Endothelial cell of umbilical vein (primary cell): Measurements from ENCODE around the gene XPO5. TPM values are rescaled to one million over a fixed set of nuclear protein-coding genes. Genes with fewer than 3 reads are reported as not detected.

Experiments
- BruUV-seq: library from RNA; stranded (reverse); fragments of 400-500 nt; replicated peaks from 2 replicates; lab custom pipeline; 2021; lab: Mats Ljungman, UMichigan
- CTCF ChIA-PET: fragments of 300-600, 350-600 bp; sonication (Branson Sonifier 250); formaldehyde crosslinking; loops from one replicate; lab custom pipeline; 2021; ENCODE audit warnings: antibody characterized with exemption, inconsistent platforms; lab: Charles Lee
- POLR2A ChIA-PET: fragments of 300-600, 350-600 bp; sonication (Branson Sonifier 250); formaldehyde crosslinking; loops from one replicate; lab custom pipeline; 2021; ENCODE audit warnings: antibody characterized with exemption, inconsistent platforms; lab: Charles Lee
- DNase-seq: peaks from one replicate; pipeline ENCODE4 v3.0.0-alpha.2; 2011; ENCODE audit warnings: low read depth, low spot score
- FAIRE-seq: peaks from 2 replicates; lab custom pipeline; 2011; peaks lifted over from hg19 to GRCh38; lab: Jason Lieb, UNC
- H2AFZ ChIP-seq: 2 replicates; pipeline ENCODE4 v1.6.0; 2012; ENCODE audit warnings: low read depth, low read length, control low read depth, inconsistent platforms
- H3K27ac ChIP-seq: 2 replicates; pipeline ENCODE4 v1.5.1; 2011; ENCODE audit warnings: low read depth, mild to moderate bottlenecking, control low read depth, low read length, moderate library complexity; ENCODE audit not compliant: insufficient read depth
- H3K27me3 ChIP-seq, 2 experiments: 2 replicates each; pipeline versions ENCODE4 v1.6.0 to v1.6.1; 2011; ENCODE audit warnings: low read length in 2 of 2, mixed read lengths in 1 of 2; ENCODE audit not compliant: control insufficient read depth in 2 of 2, insufficient read depth in 2 of 2
- H3K36me3 ChIP-seq, 2 experiments: 2 replicates in 1 of 2; 3 replicates in 1 of 2; pipeline ENCODE4 v1.5.1; 2011; ENCODE audit warnings: low read length in 2 of 2, mild to moderate bottlenecking in 1 of 2, moderate library complexity in 1 of 2; ENCODE audit not compliant: control insufficient read depth in 2 of 2, insufficient read depth in 2 of 2; ENCODE audit errors: extremely low read depth in 1 of 2
- H3K4me1 ChIP-seq: 3 replicates; pipeline ENCODE4 v1.5.1; 2011; ENCODE audit warnings: mild to moderate bottlenecking, low read length; ENCODE audit not compliant: control insufficient read depth, insufficient read depth; ENCODE audit errors: extremely low read depth
- H3K4me2 ChIP-seq: 2 replicates; pipeline ENCODE4 v1.6.1; 2011; ENCODE audit warnings: low read length, control low read depth, mixed read lengths; ENCODE audit not compliant: insufficient read depth
- H3K4me3 ChIP-seq, 3 experiments: fragments of 200-600 bp in 1 of 3; sonication (generic), shearing (Covaris generic) in 1 of 3; replicated peaks in 1 of 3; 2 replicates each; pipeline ENCODE4 v1.5.1; 2011 to 2016; ENCODE audit warnings: control low read depth in 3 of 3, low read length in 3 of 3, mild to moderate bottlenecking in 2 of 3, inconsistent platforms in 1 of 3, low read depth in 1 of 3, moderate library complexity in 1 of 3; ENCODE audit not compliant: insufficient read depth in 1 of 3
- H3K79me2 ChIP-seq: 2 replicates; pipeline ENCODE4 v1.6.0; 2012; ENCODE audit warnings: low read length, inconsistent platforms; ENCODE audit not compliant: control insufficient read depth, insufficient read depth
- H3K9ac ChIP-seq: replicated peaks from 2 replicates; pipeline ENCODE3; 2011; ENCODE audit warnings: low read length, control low read depth; ENCODE audit not compliant: insufficient read depth; ENCODE audit errors: extremely low read depth
- H3K9me1 ChIP-seq: replicated peaks from 3 replicates; pipeline ENCODE4 v1.6.0; 2011; ENCODE audit warnings: mild to moderate bottlenecking, low read length; ENCODE audit not compliant: control insufficient read depth, insufficient read depth; ENCODE audit errors: extremely low read depth
- H3K9me3 ChIP-seq: replicated peaks from 2 replicates; pipeline ENCODE4 v1.5.1; 2012; ENCODE audit warnings: low read length, inconsistent platforms; ENCODE audit not compliant: control insufficient read depth, insufficient read depth
- H4K20me1 ChIP-seq: replicated peaks from 2 replicates; pipeline ENCODE3; 2011; ENCODE audit warnings: mild to moderate bottlenecking, low read length; ENCODE audit not compliant: control insufficient read depth, insufficient read depth; ENCODE audit errors: extremely low read depth
- EZH2 ChIP-seq: IDR thresholded peaks from 2 replicates; pipeline ENCODE4 v1.6.1; 2012; ENCODE audit warnings: borderline replicate concordance, low read depth, mild to moderate bottlenecking, moderate library complexity, low read length, inconsistent platforms; ENCODE audit not compliant: severe bottlenecking
- FOS ChIP-seq: IDR thresholded peaks from 2 replicates; pipeline ENCODE4 v1.6.1; 2011; ENCODE audit warnings: mild to moderate bottlenecking, low read length, moderate library complexity, borderline replicate concordance; ENCODE audit not compliant: insufficient read depth
- GATA2 ChIP-seq: IDR thresholded peaks from 2 replicates; pipeline ENCODE4 v1.7.0; 2011; ENCODE audit warnings: low read depth, mild to moderate bottlenecking, moderate library complexity, mixed read lengths, low read length; ENCODE audit not compliant: insufficient read length, insufficient read depth
- MYC ChIP-seq: IDR thresholded peaks from one replicate; pipeline ENCODE4 v1.6.1; 2011; ENCODE audit warnings: mild to moderate bottlenecking, low read depth, low read length
- POLR2A ChIP-seq: IDR thresholded peaks from 2 replicates; pipeline ENCODE4 v1.6.1; 2012; ENCODE audit warnings: low read depth, mild to moderate bottlenecking, control low read depth, low read length
- POLR2AphosphoS5 ChIP-seq: IDR thresholded peaks from 2 replicates; pipeline ENCODE4 v1.6.1; 2012; ENCODE audit warnings: low read depth, mild to moderate bottlenecking, control low read depth, low read length, moderate library complexity; ENCODE audit not compliant: insufficient read depth
- dilution Hi-C: fragments of 300-500 bp; cut with MboI; formaldehyde crosslinking; loops from one replicate; pipeline ENCODE4 v1.15.0; 2019; ENCODE audit warnings: low sequenced_read_pairs; ENCODE audit not compliant: extremely low pct_ligation_motif_present
- intact Hi-C: fragments of 100-400 bp; cut with micrococcal nuclease; formaldehyde crosslinking; loops from one replicate; pipeline ENCODE4 v1.10.0; 2022
- polyA plus RNA-seq, 4 experiments: library from polyadenylated mRNA; depleted of rRNA in 3 of 4; stranded (reverse) in 3 of 4; unstranded in 1 of 4; fragments of >200 nt; gene quantifications; 2 replicates each; pipeline versions ENCODE4 v1.2.1 to v1.2.3, GENCODE V29; 2011 to 2012; ENCODE audit warnings: missing spikeins in 1 of 4
- total RNA-seq: library from RNA; stranded (reverse); gene quantifications from 2 replicates; pipeline ENCODE4 v1.2.3, GENCODE V29; 2021
- TF ChIP-seq, protein P1 (sequence below): IDR thresholded peaks from 2 replicates; pipeline ENCODE4 v1.6.1; 2011; ENCODE audit not compliant: insufficient read depth, insufficient read length
- TF ChIP-seq, protein P2 (sequence below), 2 donors: IDR thresholded peaks; 1 replicate in 1 of 2; 2 replicates in 1 of 2; pipeline ENCODE4 v1.5.1; 2011; ENCODE audit warnings: low read length in 2 of 2, mild to moderate bottlenecking in 2 of 2, moderate library complexity in 2 of 2, control low read depth in 1 of 2, inconsistent platforms in 1 of 2, low read depth in 1 of 2; ENCODE audit not compliant: insufficient read depth in 1 of 2; ENCODE audit errors: extremely low read depth in 1 of 2

XPO5 gene
- total and polyA plus RNA-seq, 2 donors (not counting 3 experiments of a cell fraction or from before 2014, with no cell fraction given) = 28.4 to 50.0 TPM

DNA sequence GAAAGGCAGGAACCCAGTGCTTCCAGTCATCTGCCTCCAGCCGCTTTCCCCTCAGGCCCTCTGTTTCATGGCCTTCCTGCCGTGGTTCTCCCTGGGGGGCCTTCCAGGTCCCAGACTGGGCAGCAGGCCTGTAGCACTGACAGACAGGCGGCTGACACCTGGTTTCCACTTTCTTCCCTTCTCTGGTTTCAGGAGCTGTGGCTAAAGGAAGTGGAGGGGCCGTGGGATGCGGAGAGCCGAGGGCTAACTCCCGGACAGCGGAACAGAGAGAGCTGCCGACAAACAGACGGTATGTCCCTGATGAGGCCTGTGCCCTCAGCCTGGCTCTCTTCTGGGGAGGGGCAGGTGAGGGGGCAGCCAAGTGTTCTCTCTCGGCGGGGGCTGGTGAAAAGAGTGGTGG is 78.1 kb downstream of the XPO5 start:
- Histone ChIP-seq H3K9me1 (no peaks in the 10 kb centered on the region), H3K9ac (no peak overlapping the region), H3K9me3 (no peaks in the 10 kb centered on the region), H3K27me3 (no peaks in the 10 kb centered on the region), H3K27ac (no peak overlapping the region), H3K79me2 (no peaks in the 10 kb centered on the region), H3K4me2 (no peak overlapping the region), H3K36me3 (peaks cover 0 to 11% of the 10 kb centered on the region in 2 experiments), H2AFZ (no peak overlapping the region), H4K20me1 (no peaks in the 10 kb centered on the region), H3K4me3 (no peak overlapping the region), H3K4me1 (peaks cover 16% of the 10 kb centered on the region)
- dilution Hi-C loops = no loop called here
- ChIA-PET CTCF (interaction anchor here (7.0 to 19.0 kb wide), 2 partner anchors 9 to 42 kb away, joined by 58 to 289 read pairs; partner anchors contain the start of gene DLK2), POLR2A (no interaction called here)
- DNase-seq (no peak), FAIRE-seq (no peak)
- TF ChIP-seq, protein P1, sequence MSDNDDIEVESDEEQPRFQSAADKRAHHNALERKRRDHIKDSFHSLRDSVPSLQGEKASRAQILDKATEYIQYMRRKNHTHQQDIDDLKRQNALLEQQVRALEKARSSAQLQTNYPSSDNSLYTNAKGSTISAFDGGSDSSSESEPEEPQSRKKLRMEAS = no peak
- TF ChIP-seq, protein P2, sequence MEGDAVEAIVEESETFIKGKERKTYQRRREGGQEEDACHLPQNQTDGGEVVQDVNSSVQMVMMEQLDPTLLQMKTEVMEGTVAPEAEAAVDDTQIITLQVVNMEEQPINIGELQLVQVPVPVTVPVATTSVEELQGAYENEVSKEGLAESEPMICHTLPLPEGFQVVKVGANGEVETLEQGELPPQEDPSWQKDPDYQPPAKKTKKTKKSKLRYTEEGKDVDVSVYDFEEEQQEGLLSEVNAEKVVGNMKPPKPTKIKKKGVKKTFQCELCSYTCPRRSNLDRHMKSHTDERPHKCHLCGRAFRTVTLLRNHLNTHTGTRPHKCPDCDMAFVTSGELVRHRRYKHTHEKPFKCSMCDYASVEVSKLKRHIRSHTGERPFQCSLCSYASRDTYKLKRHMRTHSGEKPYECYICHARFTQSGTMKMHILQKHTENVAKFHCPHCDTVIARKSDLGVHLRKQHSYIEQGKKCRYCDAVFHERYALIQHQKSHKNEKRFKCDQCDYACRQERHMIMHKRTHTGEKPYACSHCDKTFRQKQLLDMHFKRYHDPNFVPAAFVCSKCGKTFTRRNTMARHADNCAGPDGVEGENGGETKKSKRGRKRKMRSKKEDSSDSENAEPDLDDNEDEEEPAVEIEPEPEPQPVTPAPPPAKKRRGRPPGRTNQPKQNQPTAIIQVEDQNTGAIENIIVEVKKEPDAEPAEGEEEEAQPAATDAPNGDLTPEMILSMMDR (IDR thresholded peaks at IDR 0.05; ENCODE audit: extremely low read depth in 1 of 2, insufficient read depth in 1 of 2, low read depth in 1 of 2, low read length in 2 of 2) = no peak
- TF ChIP-seq POLR2AphosphoS5 (no peak), EZH2 (no peak), MYC (no peak)
- intact Hi-C loops = loop anchor here (2.0 kb wide), 1 partner anchor 43 kb away; the partner anchor contains the start of gene DLK2
- BruUV-seq = no TSS peak

DNA sequence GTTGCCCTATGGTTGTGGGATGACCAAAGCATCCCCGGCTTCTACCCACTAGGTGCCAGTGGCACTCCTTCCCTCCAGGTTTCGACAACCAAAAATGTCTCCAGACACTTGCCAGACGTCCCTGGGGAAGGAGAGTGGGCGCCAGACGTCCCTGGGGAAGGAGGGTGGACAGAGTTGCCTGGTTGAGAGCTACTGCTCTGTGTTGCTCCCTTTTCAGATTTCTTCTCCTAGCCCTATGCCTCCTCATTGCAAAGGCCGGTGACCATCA is 78.8 kb downstream of the XPO5 start:
- H3K9me3 ChIP-seq = no peaks in the 10 kb centered on the region
- BruUV-seq = no TSS peak
- H3K27ac ChIP-seq = no peak overlapping the region
- ChIA-PET CTCF (interaction anchor here (1.1 to 19.0 kb wide), 7 partner anchors 10 to 268 kb away, joined by 3 to 289 read pairs (median 7); partner anchors contain the start of genes ABCC10, DLK2, DNPH1 and LRRC73), POLR2A (no interaction called here)
- no peak for TF ChIP-seq FOS
- TF ChIP-seq POLR2A = no peak
- TF ChIP-seq GATA2 = no peak
- H3K4me3 ChIP-seq = no peak overlapping the region
- H3K36me3 ChIP-seq = peaks cover 0 to 4% of the 10 kb centered on the region in 2 experiments
- no peaks in the 10 kb centered on the region for H3K27me3 ChIP-seq
- no peaks in the 10 kb centered on the region for H4K20me1 ChIP-seq
- H3K9me1 ChIP-seq = no peaks in the 10 kb centered on the region
- H3K4me2 ChIP-seq = no peak overlapping the region
- H2AFZ ChIP-seq = no peak overlapping the region
- intact Hi-C loops (no loop called here), dilution Hi-C loops (no loop called here)
- DNase-seq (no peak), FAIRE-seq (no peak)
- H3K9ac ChIP-seq = no peak overlapping the region
- H3K79me2 ChIP-seq = no peaks in the 10 kb centered on the region
- H3K4me1 ChIP-seq = peaks cover 22% of the 10 kb centered on the region
